Hepatocyte (in vitro differentiated cells): ENCODE data around the gene DHDDS.

Experiments
- EZH2phosphoT487 ChIP-seq: fragments of 200-600 bp; sonication (generic); IDR thresholded peaks from one replicate; pipeline ENCODE4 v1.6.1; 2018; ENCODE audit warnings: antibody characterized with exemption, mild to moderate bottlenecking, low read depth, moderate library complexity; ENCODE audit not compliant: unreplicated experiment, severe bottlenecking
- TF ChIP-seq, protein P1 (sequence below): fragments of 200-600 bp; sonication (generic); IDR thresholded peaks from 2 replicates; pipeline ENCODE4 v1.5.1; 2016; ENCODE audit warnings: antibody characterized with exemption, mild to moderate bottlenecking; ENCODE audit not compliant: poor library complexity

DNA sequence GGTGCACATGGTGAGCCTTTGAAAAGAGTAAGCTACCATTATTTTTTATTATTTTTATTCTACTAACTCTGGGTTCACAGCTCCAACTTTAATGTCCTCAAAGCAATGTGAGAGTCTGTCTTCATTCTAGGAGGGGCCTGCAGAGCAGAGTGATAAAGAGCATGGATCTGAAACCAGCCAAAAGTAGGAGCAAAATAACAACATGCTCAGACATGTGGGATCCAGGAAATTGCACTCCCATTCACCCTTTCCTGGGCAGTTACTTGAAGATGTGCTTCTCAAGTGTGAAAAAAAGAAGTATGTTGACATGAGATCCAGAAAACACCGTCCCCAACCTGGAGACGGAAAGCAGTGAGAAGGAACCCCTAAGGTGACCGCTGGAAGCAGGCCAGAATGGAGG lies 30.2 kb upstream of the DHDDS start:
- TF ChIP-seq, protein P1, sequence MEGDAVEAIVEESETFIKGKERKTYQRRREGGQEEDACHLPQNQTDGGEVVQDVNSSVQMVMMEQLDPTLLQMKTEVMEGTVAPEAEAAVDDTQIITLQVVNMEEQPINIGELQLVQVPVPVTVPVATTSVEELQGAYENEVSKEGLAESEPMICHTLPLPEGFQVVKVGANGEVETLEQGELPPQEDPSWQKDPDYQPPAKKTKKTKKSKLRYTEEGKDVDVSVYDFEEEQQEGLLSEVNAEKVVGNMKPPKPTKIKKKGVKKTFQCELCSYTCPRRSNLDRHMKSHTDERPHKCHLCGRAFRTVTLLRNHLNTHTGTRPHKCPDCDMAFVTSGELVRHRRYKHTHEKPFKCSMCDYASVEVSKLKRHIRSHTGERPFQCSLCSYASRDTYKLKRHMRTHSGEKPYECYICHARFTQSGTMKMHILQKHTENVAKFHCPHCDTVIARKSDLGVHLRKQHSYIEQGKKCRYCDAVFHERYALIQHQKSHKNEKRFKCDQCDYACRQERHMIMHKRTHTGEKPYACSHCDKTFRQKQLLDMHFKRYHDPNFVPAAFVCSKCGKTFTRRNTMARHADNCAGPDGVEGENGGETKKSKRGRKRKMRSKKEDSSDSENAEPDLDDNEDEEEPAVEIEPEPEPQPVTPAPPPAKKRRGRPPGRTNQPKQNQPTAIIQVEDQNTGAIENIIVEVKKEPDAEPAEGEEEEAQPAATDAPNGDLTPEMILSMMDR = no peak
- TF ChIP-seq EZH2phosphoT487 = no peak
